Skeletal muscle cell (primary cell): ENCODE results near the gene ROBO1.

ENCODE experiments used
- DNase-seq: peaks from one replicate; pipeline ENCODE4 v3.0.0-alpha.2; 2010; ENCODE audit warnings: low read depth
- H3K4me3 ChIP-seq: 2 replicates; pipeline ENCODE4 v1.5.1; 2011; ENCODE audit warnings: low read depth, mild to moderate bottlenecking, control low read depth, low read length, moderate library complexity

ROBO1 gene

DNA sequence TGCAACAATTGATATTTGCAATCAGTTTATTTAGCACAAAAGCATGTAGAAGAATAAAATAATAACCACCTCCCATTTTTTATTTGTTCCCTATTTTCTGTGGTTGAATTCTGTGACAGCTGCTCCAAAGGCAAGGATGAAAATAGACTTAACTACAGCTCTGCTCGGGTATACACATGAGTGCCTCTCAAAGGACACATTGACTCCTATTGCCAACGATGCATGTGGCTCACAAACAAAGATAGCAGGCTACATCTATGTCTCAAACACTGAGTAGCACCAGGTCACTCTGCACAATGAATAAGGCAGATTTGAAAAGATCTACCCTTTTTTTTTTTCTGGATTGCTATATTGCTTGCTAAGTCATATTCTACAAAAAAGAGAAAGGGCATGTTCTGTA, 612.9 kb downstream of the ROBO1 start:
- DNase-seq = no peak
- H3K4me3 ChIP-seq = no peak overlapping the region

- no peak overlapping the region for H3K4me3 ChIP-seq
- DNase-seq = peak; percentile 26
Observed at GRCh38 chr3:79148786-79149185, 619.0 kb downstream of the ROBO1 start.

DNA sequence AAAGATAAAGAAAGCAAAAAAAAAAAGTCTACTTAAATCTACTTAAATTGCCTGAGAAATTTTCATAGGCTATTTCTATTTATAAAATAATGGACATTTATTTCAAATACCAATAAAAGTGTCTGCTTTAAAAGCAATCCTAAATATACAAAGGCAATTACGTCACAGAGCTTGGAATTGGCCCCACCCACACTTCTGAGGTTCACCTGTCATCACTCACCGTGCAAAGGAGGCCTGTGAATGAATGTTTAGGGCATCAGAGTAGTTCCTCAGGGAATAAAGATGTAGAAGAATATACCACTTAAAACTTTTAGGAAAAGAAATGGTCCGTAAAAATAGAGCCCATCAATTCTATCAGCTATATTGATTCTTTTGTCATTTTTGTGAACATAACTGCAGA, 621.8 kb downstream of the ROBO1 start:
- DNase-seq = no peak
- no peak overlapping the region for H3K4me3 ChIP-seq

GRCh38 chr3:79140708-79141107, 627.1 kb downstream of the ROBO1 start:
- peak; percentile 34 for DNase-seq
- H3K4me3 ChIP-seq = no peak overlapping the region

DNA sequence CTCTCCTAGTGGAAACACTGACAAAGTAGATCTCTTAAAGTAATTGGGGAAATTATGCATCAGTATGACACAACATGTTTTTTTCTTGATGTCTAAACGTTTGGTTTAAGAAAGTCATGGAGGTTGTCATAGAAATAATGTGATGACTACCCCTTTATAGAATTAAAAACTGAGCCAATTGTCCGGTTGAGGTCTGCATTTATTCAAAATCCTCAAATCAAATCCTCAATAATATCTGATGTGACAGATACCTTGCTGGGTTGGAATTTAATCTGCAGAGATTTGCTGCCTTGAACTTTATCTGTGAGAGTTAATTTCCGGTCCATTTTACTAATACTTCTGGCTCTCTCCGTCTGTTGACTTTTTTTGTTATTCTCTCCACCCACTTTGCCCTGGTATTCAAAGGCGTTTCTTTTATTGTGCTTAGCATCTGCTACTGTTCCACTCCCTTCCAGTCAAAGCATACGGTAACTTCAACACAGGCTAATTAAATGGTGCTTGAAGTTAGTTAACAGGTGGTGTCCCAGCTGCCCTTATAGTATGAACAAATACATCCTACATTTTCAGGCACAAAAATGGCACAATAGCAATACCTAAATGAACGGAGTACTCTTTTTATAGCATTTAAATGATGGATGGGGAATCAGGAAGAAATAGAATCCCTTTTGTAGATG, 628.3 kb downstream of the ROBO1 start:
- no peak for DNase-seq
- no peak overlapping the region for H3K4me3 ChIP-seq

DNA sequence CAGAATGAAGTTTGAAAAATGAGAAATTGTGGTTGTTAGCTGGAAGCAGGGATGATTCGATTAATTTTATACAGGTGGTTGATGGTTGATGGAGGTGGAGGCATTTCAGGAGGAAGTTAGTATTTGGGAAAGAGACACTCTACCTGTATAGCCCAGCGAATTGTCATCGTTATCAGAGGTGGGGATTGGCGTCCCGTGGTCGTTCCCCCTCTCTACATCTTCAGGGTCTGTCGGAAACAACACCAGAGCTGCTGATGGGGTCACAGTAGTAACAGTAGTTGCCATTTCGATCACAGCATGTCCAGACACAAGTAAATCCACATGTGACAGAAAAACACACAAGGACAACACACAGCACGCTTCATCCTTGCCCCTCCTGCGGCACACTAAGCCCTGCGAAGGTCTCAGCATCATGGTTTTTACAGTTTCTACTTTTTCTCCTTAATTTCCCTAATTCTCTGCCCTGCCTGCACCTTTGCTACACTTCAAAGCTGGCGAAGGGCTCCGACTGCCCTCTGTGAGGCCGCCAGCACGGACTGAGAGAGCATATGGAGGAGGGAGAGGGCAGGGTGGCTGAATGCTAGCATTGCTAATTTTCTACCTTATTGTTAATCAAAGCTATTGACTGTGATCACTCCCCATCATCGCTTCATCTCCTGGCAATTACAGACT, 642.3 kb downstream of the ROBO1 start:
- no peak overlapping the region for H3K4me3 ChIP-seq
- DNase-seq = no peak

DNA sequence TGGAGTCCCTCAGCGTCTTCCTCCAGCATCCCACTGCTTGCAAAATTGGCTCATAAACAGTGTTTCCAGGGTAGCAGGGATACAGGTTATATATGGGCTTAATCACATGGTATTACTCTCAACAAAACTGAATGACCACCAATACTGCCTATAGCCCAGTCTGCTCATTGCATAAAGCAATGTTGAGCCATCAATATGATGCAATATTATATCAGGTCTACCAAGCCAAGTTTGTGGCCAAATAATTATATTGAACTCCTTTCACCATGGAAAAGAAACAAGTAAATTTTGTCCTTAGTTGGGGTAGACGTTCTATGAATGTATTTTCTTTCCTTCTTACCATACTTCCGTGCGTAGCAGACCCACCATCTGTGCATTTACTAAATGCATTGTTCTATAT, 652.3 kb downstream of the ROBO1 start:
- H3K4me3 ChIP-seq = no peak overlapping the region
- DNase-seq = no peak

DNA sequence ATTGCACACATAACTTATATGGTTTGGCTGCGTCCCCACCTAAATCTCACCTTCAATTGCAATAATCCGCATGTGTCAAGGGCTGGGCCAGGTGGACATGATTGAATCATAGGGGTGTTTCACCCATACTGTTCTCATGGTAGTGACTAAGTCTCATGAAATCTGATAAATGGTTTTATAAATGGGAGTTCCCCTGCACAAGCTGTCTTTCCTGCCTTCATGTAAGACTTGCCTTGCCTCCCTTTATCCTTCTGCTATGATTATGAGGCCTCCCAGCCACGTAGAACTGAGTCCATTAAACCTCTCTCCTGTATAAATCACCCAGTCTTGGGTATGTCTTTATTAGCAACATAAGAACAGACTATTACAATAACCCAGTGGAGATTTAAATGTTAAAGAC, 653.9 kb downstream of the ROBO1 start:
- no peak for DNase-seq
- no peak overlapping the region for H3K4me3 ChIP-seq

DNA sequence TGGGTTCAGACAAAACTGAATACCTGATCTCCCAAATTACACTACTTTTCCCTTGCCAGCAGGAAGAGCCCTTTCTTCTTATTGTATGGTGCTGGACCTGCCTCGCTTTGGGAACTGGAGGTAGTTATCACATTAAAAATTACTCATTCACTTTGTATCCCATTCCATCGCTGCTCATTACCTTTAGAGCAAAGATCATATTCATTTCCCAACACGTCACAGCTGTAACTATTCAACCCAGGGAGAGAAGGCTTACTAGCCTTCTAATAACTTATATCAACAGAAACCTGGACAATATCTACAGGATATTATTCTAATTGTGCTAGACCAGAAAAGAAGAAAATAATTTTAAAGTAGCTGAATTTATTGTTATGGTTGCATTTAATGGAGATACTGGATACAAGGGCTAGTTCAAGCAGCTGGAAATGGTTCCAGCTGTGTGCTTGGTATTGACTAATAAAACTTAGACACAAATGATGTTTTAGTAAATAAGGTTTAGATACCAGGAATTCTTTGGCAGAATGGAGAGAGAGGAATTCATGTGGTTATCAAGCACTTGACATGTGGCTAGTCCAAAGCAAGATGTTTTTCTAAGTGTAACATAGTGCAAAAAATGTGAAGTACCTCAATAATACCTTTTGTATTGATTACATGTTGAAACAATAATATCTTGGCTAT, 656.3 kb downstream of the ROBO1 start:
- DNase-seq = no peak
- no peak overlapping the region for H3K4me3 ChIP-seq

DNA sequence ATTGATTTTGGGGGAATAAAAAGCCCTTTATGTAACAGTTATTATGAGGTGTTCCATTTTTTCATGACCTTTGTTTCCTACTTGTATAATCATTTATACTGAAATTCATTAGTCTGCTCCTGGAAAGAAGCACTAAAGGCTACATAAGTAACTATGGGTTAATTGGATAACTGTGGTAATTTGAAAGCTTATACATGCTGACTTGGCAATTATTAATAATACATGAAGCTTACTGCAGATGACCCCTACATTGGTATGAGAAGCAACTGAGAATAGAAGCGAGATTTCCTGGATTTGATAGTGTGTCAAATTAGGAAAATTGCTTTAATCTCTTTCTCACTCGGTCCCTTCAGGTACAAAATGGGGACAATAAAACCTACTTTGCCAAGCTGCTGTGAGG, 658.0 kb downstream of the ROBO1 start:
- no peak for DNase-seq
- no peak overlapping the region for H3K4me3 ChIP-seq

- no peak for DNase-seq
- H3K4me3 ChIP-seq = no peak overlapping the region
Observed at GRCh38 chr3:79103307-79103706, 664.5 kb downstream of the ROBO1 start.

DNA sequence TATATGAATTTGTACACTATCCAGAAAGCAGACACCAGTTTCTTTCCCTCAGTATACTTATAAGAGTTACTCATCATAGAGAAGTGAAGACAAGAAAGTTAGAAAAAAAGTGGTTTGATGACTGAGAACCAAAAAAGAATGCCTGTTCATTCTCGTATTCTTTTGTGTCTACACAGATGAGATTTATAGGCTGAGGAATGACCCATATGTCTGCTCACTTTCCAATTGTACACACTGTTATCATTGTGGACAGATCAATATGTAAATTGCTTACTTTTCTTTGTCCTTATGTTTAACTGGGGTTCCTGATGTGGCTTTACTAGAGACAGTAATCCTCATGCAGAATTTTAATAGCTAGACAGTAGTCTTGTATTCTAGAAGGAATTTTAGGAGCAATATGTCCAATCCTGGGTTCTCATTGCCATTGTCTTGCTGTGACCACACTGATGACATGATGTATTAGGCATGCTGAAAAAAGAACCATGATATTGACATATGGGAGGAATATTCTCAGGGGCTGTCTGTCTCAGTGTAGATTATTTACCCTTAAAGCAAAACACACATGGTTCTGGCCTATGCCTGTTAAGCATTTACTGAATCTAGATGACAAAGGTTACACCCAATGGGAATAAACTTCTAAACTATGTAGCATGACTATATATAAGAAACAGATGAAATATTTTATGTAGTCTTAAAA, 669.7 kb downstream of the ROBO1 start:
- DNase-seq = no peak
- H3K4me3 ChIP-seq = no peak overlapping the region

GRCh38 chr3:79094654-79095053, 673.1 kb downstream of the ROBO1 start:
- no peak for DNase-seq
- no peak overlapping the region for H3K4me3 ChIP-seq

DNA sequence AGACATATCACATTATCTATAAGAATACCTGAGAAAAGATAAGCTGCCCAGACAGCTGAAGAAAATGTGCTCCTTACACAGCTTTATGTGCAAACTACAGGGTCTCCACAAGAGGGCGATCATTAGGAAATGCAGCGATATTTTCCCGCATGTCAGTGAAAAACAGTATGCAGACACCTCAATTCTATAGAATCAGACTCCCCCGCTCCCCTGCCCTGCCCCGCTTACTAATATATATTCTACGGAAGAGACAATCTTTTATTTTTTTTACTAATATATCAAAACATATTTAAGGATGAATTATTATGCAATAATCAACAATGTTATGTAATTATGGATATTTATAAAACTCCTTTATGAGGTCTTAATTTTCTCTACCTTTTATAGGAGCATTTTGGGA, 681.3 kb downstream of the ROBO1 start:
- peak; percentile 9 for DNase-seq
- no peak overlapping the region for H3K4me3 ChIP-seq

GRCh38 chr3:79085171-79085570, 682.6 kb downstream of the ROBO1 start:
- H3K4me3 ChIP-seq = no peak overlapping the region
- DNase-seq = peak; percentile 17

DNA sequence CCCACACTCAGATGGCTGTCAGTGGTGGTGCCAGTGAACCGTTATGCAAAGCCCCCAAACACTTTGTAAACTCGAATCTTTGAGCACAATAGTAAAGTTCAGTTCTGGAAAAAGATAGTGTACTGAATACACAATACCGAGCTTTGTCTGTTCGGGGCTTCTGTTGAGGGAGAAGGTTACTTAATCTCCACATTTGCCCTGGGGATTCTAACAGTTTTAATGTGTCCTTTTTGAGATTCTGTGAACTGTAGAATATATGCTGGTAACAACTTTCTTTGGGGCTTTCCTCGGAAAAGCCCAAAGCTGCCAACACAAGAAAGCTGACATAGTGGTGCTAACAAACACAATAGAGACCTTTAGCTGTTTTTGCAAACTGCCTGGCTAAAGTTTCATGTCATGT, 686.5 kb downstream of the ROBO1 start:
- H3K4me3 ChIP-seq = no peak overlapping the region
- no peak for DNase-seq

DNA sequence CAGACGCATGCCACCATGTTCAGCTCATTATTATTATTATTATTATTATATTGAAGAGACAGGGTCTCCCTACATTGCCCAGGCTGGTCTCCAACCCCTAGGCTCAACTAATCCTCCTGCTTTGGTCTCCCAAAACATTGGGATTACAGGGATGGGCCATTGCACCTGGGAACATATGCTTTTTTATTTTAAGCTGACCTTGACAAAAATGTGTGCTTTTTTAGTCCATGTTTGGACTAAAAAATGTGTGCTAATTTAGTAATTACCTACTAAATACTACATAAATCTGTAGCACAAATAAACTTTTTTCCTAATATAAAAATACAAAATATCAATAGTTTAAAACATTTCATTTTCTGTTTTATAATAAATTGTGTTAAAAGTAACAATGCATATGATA, 693.2 kb downstream of the ROBO1 start:
- no peak for DNase-seq

GRCh38 chr3:79067734-79068133, 700.1 kb downstream of the ROBO1 start:
- no peak for DNase-seq
- H3K4me3 ChIP-seq = no peak overlapping the region

More for the DNA sequence above, 693.2 kb downstream of the ROBO1 start:
- no peak overlapping the region for H3K4me3 ChIP-seq

- DNase-seq = no peak
- H3K4me3 ChIP-seq = no peak overlapping the region
Observed at GRCh38 chr3:79066481-79066880, 701.3 kb downstream of the ROBO1 start.

DNA sequence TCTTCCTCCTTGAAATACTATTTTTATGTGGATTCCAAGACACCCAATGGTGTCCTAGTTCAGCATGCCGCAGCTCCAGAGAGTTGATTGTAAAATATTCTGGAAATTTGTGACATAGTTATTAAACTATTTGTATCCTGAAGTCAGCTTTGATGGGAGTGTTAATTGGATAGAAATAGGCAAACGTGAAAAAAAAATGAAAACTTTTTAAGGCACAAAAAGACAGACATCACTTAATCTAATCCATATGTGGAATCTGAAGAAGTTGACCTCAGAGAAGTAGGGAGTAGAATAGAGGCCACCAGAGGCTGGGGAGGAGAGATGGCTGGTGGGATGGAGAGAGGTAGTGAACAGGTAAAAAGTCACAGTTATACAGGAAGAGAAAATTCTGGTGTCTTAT, 704.2 kb downstream of the ROBO1 start:
- H3K4me3 ChIP-seq = no peak overlapping the region
- DNase-seq = no peak
